Measurements from ENCODE around the gene PRXL2C.

Gene PRXL2C

DNA sequence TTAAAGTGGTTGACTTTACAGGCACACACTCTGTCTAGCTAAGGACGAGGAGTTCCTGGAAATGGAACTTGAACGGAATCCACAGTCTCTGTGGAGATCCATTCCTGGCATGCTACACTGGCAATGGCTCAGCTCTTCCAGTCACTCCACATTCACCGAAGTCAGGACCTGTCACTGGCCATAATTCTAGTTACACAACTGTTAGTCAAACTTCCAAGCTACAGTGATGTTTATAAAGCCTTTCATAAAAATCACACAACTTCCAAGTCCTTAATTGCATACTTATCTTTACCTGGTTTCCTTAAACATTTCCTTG lies 51.2 kb downstream of the PRXL2C start:
- TF ChIP-seq, protein P1, sequence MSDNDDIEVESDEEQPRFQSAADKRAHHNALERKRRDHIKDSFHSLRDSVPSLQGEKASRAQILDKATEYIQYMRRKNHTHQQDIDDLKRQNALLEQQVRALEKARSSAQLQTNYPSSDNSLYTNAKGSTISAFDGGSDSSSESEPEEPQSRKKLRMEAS (IDR thresholded peaks at IDR 0.05) = no peak
- no peak for TF ChIP-seq TEAD4 (IDR thresholded peaks at IDR 0.05)
- no peak for TF ChIP-seq TAF1 (IDR thresholded peaks at IDR 0.05; ENCODE audit: low read depth)
- TF ChIP-seq CREB1 (IDR thresholded peaks at IDR 0.05; ENCODE audit: low read depth) = no peak
- TF ChIP-seq TCF12 (IDR thresholded peaks at IDR 0.05; ENCODE audit: low read depth) = no peak
- no peak for TF ChIP-seq ZBTB7A (IDR thresholded peaks at IDR 0.05; ENCODE audit: low read depth)
- no peak for TF ChIP-seq FOXM1 (IDR thresholded peaks at IDR 0.05; ENCODE audit: borderline replicate concordance, low read depth)
- TF ChIP-seq REST (IDR thresholded peaks at IDR 0.05; ENCODE audit: low read depth) = no peak
- no peak for TF ChIP-seq EP300 (IDR thresholded peaks at IDR 0.05; ENCODE audit: borderline replicate concordance)
- no peak for TF ChIP-seq NFIC (IDR thresholded peaks at IDR 0.05)
- TF ChIP-seq, protein P2, sequence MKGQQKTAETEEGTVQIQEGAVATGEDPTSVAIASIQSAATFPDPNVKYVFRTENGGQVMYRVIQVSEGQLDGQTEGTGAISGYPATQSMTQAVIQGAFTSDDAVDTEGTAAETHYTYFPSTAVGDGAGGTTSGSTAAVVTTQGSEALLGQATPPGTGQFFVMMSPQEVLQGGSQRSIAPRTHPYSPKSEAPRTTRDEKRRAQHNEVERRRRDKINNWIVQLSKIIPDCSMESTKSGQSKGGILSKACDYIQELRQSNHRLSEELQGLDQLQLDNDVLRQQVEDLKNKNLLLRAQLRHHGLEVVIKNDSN (IDR thresholded peaks at IDR 0.05) = no peak
- no peak for TF ChIP-seq EGR1 (IDR thresholded peaks at IDR 0.05)
- TF ChIP-seq CEBPB (IDR thresholded peaks at IDR 0.05) = no peak
- no peak for TF ChIP-seq YY1 (IDR thresholded peaks at IDR 0.05; ENCODE audit: low read depth)
- no peak for TF ChIP-seq RAD21 (IDR thresholded peaks at IDR 0.05; ENCODE audit: low read depth)

DNA sequence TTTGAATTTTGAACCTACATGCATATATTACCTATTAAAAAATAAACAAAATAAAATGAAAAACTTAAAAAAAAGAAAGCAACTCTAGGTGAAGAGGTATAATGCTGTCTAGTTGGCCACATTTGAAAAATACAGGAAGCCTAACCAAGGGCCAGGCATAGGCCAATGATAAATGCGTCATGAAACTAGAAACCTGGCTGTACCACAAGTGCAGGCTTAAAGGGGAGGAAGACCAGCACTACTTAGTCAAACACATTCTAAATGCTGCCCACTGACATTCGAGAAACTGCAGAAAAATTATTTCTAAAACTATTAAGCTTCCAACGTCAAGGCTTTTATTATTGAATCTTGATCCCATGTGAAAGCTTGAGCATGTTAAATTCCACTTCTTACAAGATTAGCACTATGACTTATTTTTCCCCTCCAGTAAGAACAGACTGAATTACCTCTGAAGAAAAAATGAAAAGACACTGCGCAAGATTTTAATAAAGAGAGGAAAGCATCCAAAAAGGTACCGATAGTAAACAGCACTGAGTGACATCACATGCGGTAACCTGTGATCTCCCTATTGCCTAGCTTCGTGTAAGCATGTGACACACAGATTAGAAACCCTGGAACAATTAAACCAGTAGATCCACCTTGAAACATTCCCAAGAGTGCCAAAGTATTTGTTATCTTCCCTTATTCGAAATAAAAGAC lies 51.7 kb downstream of the PRXL2C start:
- TF ChIP-seq EP300 (IDR thresholded peaks at IDR 0.05; ENCODE audit: borderline replicate concordance) = no peak
- no peak for TF ChIP-seq EGR1 (IDR thresholded peaks at IDR 0.05)
- TF ChIP-seq CREB1 (IDR thresholded peaks at IDR 0.05; ENCODE audit: low read depth) = no peak
- TF ChIP-seq RAD21 (IDR thresholded peaks at IDR 0.05; ENCODE audit: low read depth) = no peak
- no peak for TF ChIP-seq REST (IDR thresholded peaks at IDR 0.05; ENCODE audit: low read depth)
- no peak for TF ChIP-seq NFIC (IDR thresholded peaks at IDR 0.05)
- no peak for TF ChIP-seq YY1 (IDR thresholded peaks at IDR 0.05; ENCODE audit: low read depth)
- TF ChIP-seq FOXM1 (IDR thresholded peaks at IDR 0.05; ENCODE audit: borderline replicate concordance, low read depth) = no peak
- TF ChIP-seq, protein P1 (IDR thresholded peaks at IDR 0.05) = no peak
- no peak for TF ChIP-seq TAF1 (IDR thresholded peaks at IDR 0.05; ENCODE audit: low read depth)
- no peak for TF ChIP-seq ZBTB7A (IDR thresholded peaks at IDR 0.05; ENCODE audit: low read depth)
- TF ChIP-seq CEBPB (IDR thresholded peaks at IDR 0.05) = no peak
- no peak for TF ChIP-seq TCF12 (IDR thresholded peaks at IDR 0.05; ENCODE audit: low read depth)
- no peak for TF ChIP-seq TEAD4 (IDR thresholded peaks at IDR 0.05)

DNA sequence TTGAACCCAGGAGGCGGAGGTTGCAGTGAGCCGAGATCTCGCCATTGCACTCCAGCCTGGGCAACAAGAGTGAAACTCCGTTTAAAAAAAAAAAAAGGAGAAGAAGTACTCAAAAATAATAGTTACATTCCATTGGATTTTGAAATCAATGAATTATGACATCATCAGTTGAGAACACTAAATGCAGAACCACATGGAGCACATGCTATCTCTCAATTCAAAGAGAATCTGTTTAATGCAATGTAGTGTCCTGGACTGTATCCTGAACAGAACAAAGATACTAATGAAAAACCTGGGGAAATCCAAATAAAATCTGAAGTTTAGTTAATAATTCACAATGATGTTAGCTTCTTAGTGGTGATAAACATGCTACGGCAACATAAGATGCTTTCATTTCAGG lies 55.8 kb downstream of the PRXL2C start:
- no peak for TF ChIP-seq CREB1 (IDR thresholded peaks at IDR 0.05; ENCODE audit: low read depth)
- TF ChIP-seq EP300 (IDR thresholded peaks at IDR 0.05; ENCODE audit: borderline replicate concordance) = no peak
- no peak for TF ChIP-seq TCF12 (IDR thresholded peaks at IDR 0.05; ENCODE audit: low read depth)
- TF ChIP-seq CEBPB (IDR thresholded peaks at IDR 0.05) = no peak
- TF ChIP-seq YY1 (IDR thresholded peaks at IDR 0.05; ENCODE audit: low read depth) = no peak
- TF ChIP-seq, protein P2 (IDR thresholded peaks at IDR 0.05) = no peak
- TF ChIP-seq, protein P1 (IDR thresholded peaks at IDR 0.05) = no peak

- TF ChIP-seq TEAD4 (IDR thresholded peaks at IDR 0.05) (no peak), CREB1 (IDR thresholded peaks at IDR 0.05; ENCODE audit: low read depth) (no peak), YY1 (IDR thresholded peaks at IDR 0.05; ENCODE audit: low read depth) (no peak), TCF12 (IDR thresholded peaks at IDR 0.05; ENCODE audit: low read depth) (no peak), EGR1 (IDR thresholded peaks at IDR 0.05) (no peak), REST (IDR thresholded peaks at IDR 0.05; ENCODE audit: low read depth) (no peak), EP300 (IDR thresholded peaks at IDR 0.05; ENCODE audit: borderline replicate concordance) (no peak), CEBPB (IDR thresholded peaks at IDR 0.05) (no peak), NFIC (IDR thresholded peaks at IDR 0.05) (no peak), RAD21 (IDR thresholded peaks at IDR 0.05; ENCODE audit: low read depth) (no peak), TAF1 (IDR thresholded peaks at IDR 0.05; ENCODE audit: low read depth) (no peak), ZBTB7A (IDR thresholded peaks at IDR 0.05; ENCODE audit: low read depth) (no peak), FOXM1 (IDR thresholded peaks at IDR 0.05; ENCODE audit: borderline replicate concordance, low read depth) (no peak)
- TF ChIP-seq, protein P2 (IDR thresholded peaks at IDR 0.05) = no peak
- TF ChIP-seq, protein P1 (IDR thresholded peaks at IDR 0.05) = no peak
These were observed 58.5 kb downstream of the PRXL2C start for GRCh38 chr9:96596601-96597111.

Measured in Ishikawa (cell line).